ENCODE results near the gene CHST13. TPM values are rescaled to one million over a fixed set of nuclear protein-coding genes. Genes with fewer than 3 reads are reported as not detected.

The CHST13 gene
- total and polyA plus RNA-seq, 7 donors: 0.07 to 0.20 TPM; not detected in 5

GRCh38 chr3:126552688-126553283 is 28.8 kb downstream of the CHST13 start:
- H3K27ac ChIP-seq: no peak overlapping the region
- no peaks in the 10 kb centered on the region for H3K4me1 ChIP-seq
- H3K27me3 ChIP-seq (ENCODE audit: insufficient read depth in 3 of 3, low read length in 2 of 3): no peaks in the 10 kb centered on the region
- WGBS, 3 donors: 52 to 61% (median 56%) methylated on average over 13 to 14 of the region's 14 CpGs
- ATAC-seq: no peak
- H3K4me3 ChIP-seq: no peak overlapping the region
- peak in 1 of 2 donors; percentile 38 for DNase-seq
- H3K9me3 ChIP-seq: no peaks in the 10 kb centered on the region
- intact Hi-C loops (cut with DNase I): no loop called here
- TF ChIP-seq CTCF (IDR thresholded peaks at IDR 0.05): no peak
- H3K36me3 ChIP-seq (ENCODE audit: insufficient read depth in 1 of 2, low read depth in 1 of 2): no peaks in the 10 kb centered on the region

GRCh38 chr3:126553284-126554084 is 29.5 kb downstream of the CHST13 start:
- no peak for ATAC-seq
- Histone ChIP-seq H3K27ac (no peak overlapping the region), H3K9me3 (no peaks in the 10 kb centered on the region), H3K4me1 (no peaks in the 10 kb centered on the region), H3K4me3 (no peak overlapping the region), H3K36me3 (ENCODE audit: insufficient read depth in 1 of 2, low read depth in 1 of 2) (no peaks in the 10 kb centered on the region), H3K27me3 (ENCODE audit: insufficient read depth in 3 of 3, low read length in 2 of 3) (no peaks in the 10 kb centered on the region)
- TF ChIP-seq CTCF (IDR thresholded peaks at IDR 0.05): no peak
- intact Hi-C loops (cut with DNase I): no loop called here
- peak in 1 of 2 donors; percentile 15 for DNase-seq
- 83 to 85% (median 85%) methylated on average over 19 of the region's 19 CpGs for WGBS, 3 donors

- Histone ChIP-seq H3K9me3 (no peaks in the 10 kb centered on the region), H3K27me3 (ENCODE audit: insufficient read depth in 3 of 3, low read length in 2 of 3) (no peaks in the 10 kb centered on the region), H3K36me3 (ENCODE audit: insufficient read depth in 1 of 2, low read depth in 1 of 2) (no peaks in the 10 kb centered on the region), H3K27ac (no peak overlapping the region), H3K4me1 (no peaks in the 10 kb centered on the region), H3K4me3 (no peak overlapping the region)
- DNase-seq: peak in 1 of 2 donors; percentile 34
- TF ChIP-seq CTCF (IDR thresholded peaks at IDR 0.05): no peak
- 82 to 87% (median 83%) methylated on average over 19 of the region's 19 CpGs for WGBS, 3 donors
- intact Hi-C loops (cut with DNase I): no loop called here
- no peak for ATAC-seq
These were observed 30.9 kb downstream of the CHST13 start for GRCh38 chr3:126554560-126555525.

GRCh38 chr3:126555795-126556636 is 32.1 kb downstream of the CHST13 start:
- H3K4me3 ChIP-seq: no peak overlapping the region
- H3K9me3 ChIP-seq: no peaks in the 10 kb centered on the region
- H3K27ac ChIP-seq: no peak overlapping the region
- intact Hi-C loops (cut with DNase I): no loop called here
- ATAC-seq: no peak
- peak in 1 of 2 donors; percentile 36 for DNase-seq
- no peaks in the 10 kb centered on the region for H3K27me3 ChIP-seq (ENCODE audit: insufficient read depth in 3 of 3, low read length in 2 of 3)
- no peaks in the 10 kb centered on the region for H3K36me3 ChIP-seq (ENCODE audit: insufficient read depth in 1 of 2, low read depth in 1 of 2)
- WGBS, 3 donors: 78 to 82% (median 82%) methylated on average over 9 to 10 of the region's 10 CpGs
- H3K4me1 ChIP-seq: no peaks in the 10 kb centered on the region
- TF ChIP-seq CTCF (IDR thresholded peaks at IDR 0.05): no peak

Measured in psoas muscle (tissue), 8 donors.